ENCODE results near the gene HIF3A. TPM values are rescaled to one million over a fixed set of nuclear protein-coding genes. Genes with fewer than 3 reads are reported as not detected.

The HIF3A gene
- total and polyA plus RNA-seq, 2 of the 8 experiments (the other 6 are each of a cell fraction or from before 2014, with no cell fraction given): 38.6 to 38.8 TPM

DNA sequence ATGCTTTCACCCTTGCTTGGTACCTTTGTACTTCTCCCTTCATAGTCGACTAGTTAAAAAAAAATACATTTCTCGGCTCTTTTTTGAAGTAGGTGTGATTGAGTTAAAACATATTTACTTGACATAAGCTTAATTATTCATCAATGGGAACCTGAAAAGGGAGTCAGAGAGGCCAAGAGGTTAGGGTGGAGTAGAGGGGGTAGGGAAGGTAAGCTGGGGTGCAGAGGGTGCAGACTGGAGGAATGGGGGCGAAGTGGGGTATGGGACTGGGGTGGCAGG lies 701 bp upstream of the HIF3A start:
- no peak overlapping the region for H3K23ac ChIP-seq (ENCODE audit: insufficient read length)
- no peak overlapping the region for H3K27ac ChIP-seq (ENCODE audit: low read depth, low read length)
- no peak overlapping the region for H4K91ac ChIP-seq (replicated peaks; ENCODE audit: insufficient read length, low read length)
- H3K18ac ChIP-seq (ENCODE audit: extremely low read depth, low read length): no peak overlapping the region
- H3K27me3 ChIP-seq (replicated peaks in 1 of 4; ENCODE audit: control insufficient read depth in 3 of 4, extremely low read depth in 1 of 4, insufficient read depth in 3 of 4, low read length in 3 of 4): peaks cover 0 to 2% (median 0%) of the 10 kb centered on the region in 4 experiments; a peak in 1 of 7 replicates
- H3K36me3 ChIP-seq (ENCODE audit: control insufficient read depth in 2 of 4, insufficient read depth in 4 of 4, low read length in 3 of 4): no peaks in the 10 kb centered on the region
- H4K8ac ChIP-seq (ENCODE audit: extremely low read depth, insufficient read depth, low read length): no peak overlapping the region
- H2BK15ac ChIP-seq (ENCODE audit: low read length): no peak overlapping the region
- peaks cover 6 to 31% (median 23%) of the 10 kb centered on the region in 4 experiments for H3K4me1 ChIP-seq (replicated peaks in 1 of 4; ENCODE audit: control insufficient read depth in 3 of 4, insufficient read depth in 4 of 4, low read length in 3 of 4)
- no peak overlapping the region for H4K5ac ChIP-seq (ENCODE audit: insufficient read length, low read depth, low read length)
- H3K9ac ChIP-seq (replicated peaks in 1 of 4; ENCODE audit: extremely low read depth in 1 of 4, low read depth in 3 of 4, low read length in 3 of 4): no peak overlapping the region
- H3K4ac ChIP-seq (replicated peaks; ENCODE audit: insufficient read length, low read depth, low read length): no peak overlapping the region
- peaks cover 0 to 2% of the 10 kb centered on the region in 2 experiments; a peak in 1 of 4 replicates for H3K79me2 ChIP-seq (ENCODE audit: control insufficient read depth in 1 of 2, insufficient read depth in 2 of 2, low read length in 2 of 2)
- H3K56ac ChIP-seq (replicated peaks; ENCODE audit: insufficient read length, low read depth, low read length): no peak overlapping the region
- H3K4me3 ChIP-seq (ENCODE audit: extremely low read depth in 1 of 4, insufficient read depth in 2 of 4, low read depth in 3 of 4, low read length in 4 of 4): peak overlapping the region in 1 of 4 experiments; percentile 88; a peak in 2 of 8 replicates
- H3K9me3 ChIP-seq (ENCODE audit: insufficient read depth in 2 of 2, low read depth in 1 of 2, low read length in 1 of 2): no peaks in the 10 kb centered on the region
- H2BK12ac ChIP-seq (ENCODE audit: low read depth, low read length): no peak overlapping the region
- FAIRE-seq: no peak
- no peak overlapping the region for H2AK5ac ChIP-seq (ENCODE audit: low read depth, low read length)
- H3K4me2 ChIP-seq (ENCODE audit: insufficient read depth in 1 of 2, low read depth in 2 of 2, low read length in 2 of 2): peak overlapping the region in 1 of 2 experiments; percentile 81; a peak in 1 of 4 replicates
- peaks cover 0 to 6% of the 10 kb centered on the region in 2 experiments for H4K20me1 ChIP-seq (replicated peaks in 1 of 2; ENCODE audit: control insufficient read depth in 1 of 2, insufficient read depth in 2 of 2, low read length in 2 of 2)
- TF ChIP-seq POLR2A (IDR thresholded peaks at IDR 0.05; ENCODE audit: control extremely low read depth in 1 of 2, low read depth in 2 of 2, low read length in 2 of 2) (no peak), PHF8 (conservative IDR thresholded peaks at IDR 0.05; ENCODE audit: low read depth, low read length) (no peak), CTBP2 (IDR thresholded peaks at IDR 0.05; ENCODE audit: borderline replicate concordance, insufficient read depth, insufficient read length, low read length) (no peak), MAFK (IDR thresholded peaks at IDR 0.05; ENCODE audit: low read depth, low read length) (no peak), ASH2L (IDR thresholded peaks at IDR 0.05; ENCODE audit: low read length) (no peak), TCF12 (IDR thresholded peaks at IDR 0.05; ENCODE audit: low read depth, low read length) (no peak), ZNF274 (IDR thresholded peaks at IDR 0.05; ENCODE audit: borderline replicate concordance, extremely low read depth, low read length) (no peak), CEBPB (IDR thresholded peaks at IDR 0.05; ENCODE audit: low read depth, low read length) (no peak), RFX5 (IDR thresholded peaks at IDR 0.05; ENCODE audit: borderline replicate concordance, low read depth, low read length) (no peak), NANOG (IDR thresholded peaks at IDR 0.05; ENCODE audit: insufficient read depth, low read depth, low read length, poor library complexity, severe bottlenecking) (no peak), SIN3A (conservative IDR thresholded peaks at IDR 0.05 in 1 of 2, IDR thresholded peaks at IDR 0.05 in 1 of 2; ENCODE audit: low read depth in 1 of 2, low read length in 2 of 2) (no peak), POLR2AphosphoS5 (IDR thresholded peaks at IDR 0.05; ENCODE audit: low read depth, low read length) (no peak), CBX8 (IDR thresholded peaks at IDR 0.05; ENCODE audit: borderline replicate concordance, low read depth, low read length) (no peak)
- TF ChIP-seq, protein P1, sequence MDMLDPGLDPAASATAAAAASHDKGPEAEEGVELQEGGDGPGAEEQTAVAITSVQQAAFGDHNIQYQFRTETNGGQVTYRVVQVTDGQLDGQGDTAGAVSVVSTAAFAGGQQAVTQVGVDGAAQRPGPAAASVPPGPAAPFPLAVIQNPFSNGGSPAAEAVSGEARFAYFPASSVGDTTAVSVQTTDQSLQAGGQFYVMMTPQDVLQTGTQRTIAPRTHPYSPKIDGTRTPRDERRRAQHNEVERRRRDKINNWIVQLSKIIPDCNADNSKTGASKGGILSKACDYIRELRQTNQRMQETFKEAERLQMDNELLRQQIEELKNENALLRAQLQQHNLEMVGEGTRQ (IDR thresholded peaks at IDR 0.05; ENCODE audit: low read length): no peak
- H2AFZ ChIP-seq (ENCODE audit: low read length): no peak overlapping the region
- H3K79me1 ChIP-seq (ENCODE audit: low read depth, low read length): no peaks in the 10 kb centered on the region
- H2BK120ac ChIP-seq (replicated peaks; ENCODE audit: low read depth, low read length): no peak overlapping the region
- H2BK5ac ChIP-seq (ENCODE audit: low read depth, low read length): no peak overlapping the region
- H3K23me2 ChIP-seq (ENCODE audit: low read depth, low read length): peaks cover 13% of the 10 kb centered on the region
- no peak overlapping the region for H3K14ac ChIP-seq (ENCODE audit: insufficient read length)
- DNase-seq (ENCODE audit: low read depth in 1 of 2, low spot score in 2 of 2): no peak
- CTCF ChIA-PET (ENCODE audit: partially characterized antibody): interaction anchor here (0.6 to 15.4 kb wide), 4 partner anchors 13 to 914 kb away, joined by 3 to 145 read pairs (median 4); no protein-coding TSS in a partner anchor
- POLR2A ChIA-PET (ENCODE audit: partially characterized antibody): interaction anchor here (0.7 to 1.7 kb wide), 3 partner anchors 13 to 415 kb away, joined by 3 to 6 read pairs (median 3); no protein-coding TSS in a partner anchor
- H2BK20ac ChIP-seq (ENCODE audit: low read length): no peak overlapping the region
- WGBS, 2 experiments (ENCODE audit: extremely low coverage in 1 of 2, insufficient coverage in 1 of 2, insufficient read length in 1 of 2, insufficient replicate concordance in 2 of 2, low coverage in 1 of 2, low lambda C conversion rate in 2 of 2, missing lambda C conversion rate in 1 of 2): 89% methylated on average over 2 of the region's 3 CpGs; no CpG with 5 or more reads in 1 of the 2 experiments

Measured in H1 (cell line).